Measurements from ENCODE around the gene SLC13A4. TPM values are rescaled to one million over a fixed set of nuclear protein-coding genes. Genes with fewer than 3 reads are reported as not detected.

SLC13A4 gene
- total and polyA plus RNA-seq, 2 donors (not counting 3 experiments of a cell fraction or from before 2014, with no cell fraction given) = not detected

DNA sequence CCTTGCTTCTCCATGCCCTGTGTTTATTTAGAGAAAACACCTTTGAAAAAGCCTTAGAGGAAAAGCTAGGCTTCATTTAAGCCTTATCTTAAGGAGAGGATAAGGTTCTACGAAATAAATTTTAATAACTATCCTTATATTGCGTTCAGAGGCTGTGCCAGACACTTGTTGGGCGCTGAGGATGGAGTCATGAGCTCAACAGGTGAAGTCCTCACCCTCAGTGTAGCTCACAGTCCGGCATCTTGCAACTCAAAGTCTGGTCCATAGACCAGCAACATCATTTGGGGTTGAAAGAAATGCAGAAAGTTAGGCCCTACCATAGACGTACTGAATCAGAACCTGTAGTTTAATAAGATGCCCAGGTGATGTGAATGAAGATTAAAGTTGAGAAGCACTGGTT lies 69.4 kb downstream of the SLC13A4 start:
- Histone ChIP-seq H3K27me3 (ENCODE audit: control insufficient read depth in 2 of 2, insufficient read depth in 2 of 2, low read length in 2 of 2) (no peaks in the 10 kb centered on the region), H4K20me1 (replicated peaks; ENCODE audit: control insufficient read depth, extremely low read depth, insufficient read depth, low read length) (no peaks in the 10 kb centered on the region), H3K27ac (ENCODE audit: insufficient read depth, low read depth, low read length) (no peak overlapping the region), H3K4me1 (ENCODE audit: control insufficient read depth, extremely low read depth, insufficient read depth, low read length) (peaks cover 28% of the 10 kb centered on the region), H3K4me3 (replicated peaks in 1 of 3; ENCODE audit: insufficient read depth in 1 of 3, low read depth in 1 of 3, low read length in 3 of 3) (no peak overlapping the region), H2AFZ (ENCODE audit: low read depth, low read length) (no peak overlapping the region), H3K9me3 (replicated peaks; ENCODE audit: control insufficient read depth, insufficient read depth, low read length) (no peaks in the 10 kb centered on the region), H3K9me1 (replicated peaks; ENCODE audit: control insufficient read depth, extremely low read depth, insufficient read depth, low read length) (no peaks in the 10 kb centered on the region), H3K36me3 (ENCODE audit: control insufficient read depth in 2 of 2, extremely low read depth in 1 of 2, insufficient read depth in 2 of 2, low read length in 2 of 2) (no peaks in the 10 kb centered on the region), H3K4me2 (ENCODE audit: insufficient read depth, low read length) (no peak overlapping the region), H3K79me2 (ENCODE audit: control insufficient read depth, insufficient read depth, low read length) (peaks cover 6% of the 10 kb centered on the region), H3K9ac (replicated peaks; ENCODE audit: extremely low read depth, insufficient read depth, low read length) (no peak overlapping the region)
- ChIA-PET CTCF (interaction anchor here (1.1 to 3.7 kb wide), 2 partner anchors 13 to 38 kb away, joined by 4 to 28 read pairs; no protein-coding TSS in a partner anchor), POLR2A (no interaction called here)
- TF ChIP-seq, protein P1, sequence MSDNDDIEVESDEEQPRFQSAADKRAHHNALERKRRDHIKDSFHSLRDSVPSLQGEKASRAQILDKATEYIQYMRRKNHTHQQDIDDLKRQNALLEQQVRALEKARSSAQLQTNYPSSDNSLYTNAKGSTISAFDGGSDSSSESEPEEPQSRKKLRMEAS (IDR thresholded peaks at IDR 0.05; ENCODE audit: insufficient read depth, insufficient read length) = no peak
- TF ChIP-seq, protein P2, sequence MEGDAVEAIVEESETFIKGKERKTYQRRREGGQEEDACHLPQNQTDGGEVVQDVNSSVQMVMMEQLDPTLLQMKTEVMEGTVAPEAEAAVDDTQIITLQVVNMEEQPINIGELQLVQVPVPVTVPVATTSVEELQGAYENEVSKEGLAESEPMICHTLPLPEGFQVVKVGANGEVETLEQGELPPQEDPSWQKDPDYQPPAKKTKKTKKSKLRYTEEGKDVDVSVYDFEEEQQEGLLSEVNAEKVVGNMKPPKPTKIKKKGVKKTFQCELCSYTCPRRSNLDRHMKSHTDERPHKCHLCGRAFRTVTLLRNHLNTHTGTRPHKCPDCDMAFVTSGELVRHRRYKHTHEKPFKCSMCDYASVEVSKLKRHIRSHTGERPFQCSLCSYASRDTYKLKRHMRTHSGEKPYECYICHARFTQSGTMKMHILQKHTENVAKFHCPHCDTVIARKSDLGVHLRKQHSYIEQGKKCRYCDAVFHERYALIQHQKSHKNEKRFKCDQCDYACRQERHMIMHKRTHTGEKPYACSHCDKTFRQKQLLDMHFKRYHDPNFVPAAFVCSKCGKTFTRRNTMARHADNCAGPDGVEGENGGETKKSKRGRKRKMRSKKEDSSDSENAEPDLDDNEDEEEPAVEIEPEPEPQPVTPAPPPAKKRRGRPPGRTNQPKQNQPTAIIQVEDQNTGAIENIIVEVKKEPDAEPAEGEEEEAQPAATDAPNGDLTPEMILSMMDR (IDR thresholded peaks at IDR 0.05; ENCODE audit: extremely low read depth in 1 of 2, insufficient read depth in 1 of 2, low read depth in 1 of 2, low read length in 2 of 2) = no peak
- no peak for TF ChIP-seq POLR2A (IDR thresholded peaks at IDR 0.05; ENCODE audit: low read depth, low read length)
- TF ChIP-seq FOS (IDR thresholded peaks at IDR 0.05; ENCODE audit: borderline replicate concordance, insufficient read depth, low read length) = no peak
- TF ChIP-seq GATA2 (IDR thresholded peaks at IDR 0.05; ENCODE audit: insufficient read depth, insufficient read length, low read depth, low read length) = no peak
- no peak for TF ChIP-seq JUN (IDR thresholded peaks at IDR 0.05; ENCODE audit: borderline replicate concordance, insufficient read depth, insufficient read length, low read depth)
- TF ChIP-seq EZH2 (IDR thresholded peaks at IDR 0.05; ENCODE audit: borderline replicate concordance, low read depth, low read length, severe bottlenecking) = no peak
- no peak for TF ChIP-seq POLR2AphosphoS5 (IDR thresholded peaks at IDR 0.05; ENCODE audit: insufficient read depth, low read depth, low read length)
- TF ChIP-seq MYC (IDR thresholded peaks at IDR 0.05; ENCODE audit: low read depth, low read length) = no peak
- dilution Hi-C loops (cut with MboI; ENCODE audit: extremely low pct_ligation_motif_present, low sequenced_read_pairs) = no loop called here
- FAIRE-seq (no peak), DNase-seq (ENCODE audit: low read depth, low spot score) (no peak)
- BruUV-seq (replicated peaks) = no TSS peak
- intact Hi-C loops (cut with micrococcal nuclease) = no loop called here
